ACC112 (cell line): ENCODE results near the gene PRKAR2B.

Source experiments
- H2AFZ ChIP-seq: fragments of 200-600 bp; sonication (generic); one replicate; pipeline ENCODE4 v1.6.0; 2017; ENCODE audit warnings: antibody characterized with exemption, low read length; ENCODE audit not compliant: unreplicated experiment
- H3K27ac ChIP-seq: fragments of 200-600 bp; sonication (generic); 2 replicates; pipeline ENCODE4 v1.5.1; 2014; ENCODE audit warnings: low read depth, mild to moderate bottlenecking, antibody characterized with exemption, low read length, moderate library complexity
- H3K27me3 ChIP-seq: fragments of 200-600 bp; sonication (generic); 2 replicates; pipeline ENCODE4 v1.6.1; 2014; ENCODE audit warnings: mild to moderate bottlenecking, antibody characterized with exemption, low read length, moderate library complexity, mixed read lengths; ENCODE audit not compliant: insufficient read depth
- H3K36me3 ChIP-seq: fragments of 200-600 bp; sonication (generic); 2 replicates; pipeline ENCODE4 v1.6.1; 2016; ENCODE audit warnings: mild to moderate bottlenecking, antibody characterized with exemption, low read length, moderate library complexity, mixed read lengths; ENCODE audit not compliant: insufficient read depth
- H3K4me1 ChIP-seq: fragments of 200-600 bp; sonication (generic); one replicate; pipeline ENCODE4 v1.6.1; 2016; ENCODE audit warnings: low read length, mixed read lengths; ENCODE audit not compliant: insufficient read depth, unreplicated experiment, control insufficient read depth
- H3K4me3 ChIP-seq: fragments of 200-600 bp; sonication (generic); 2 replicates; pipeline ENCODE4 v1.5.1; 2014; ENCODE audit warnings: mild to moderate bottlenecking, low read depth, low read length
- H3K79me2 ChIP-seq: fragments of 200-600 bp; sonication (generic); one replicate; pipeline ENCODE4 v1.6.0; 2016; ENCODE audit warnings: low read length; ENCODE audit not compliant: control insufficient read depth, unreplicated experiment, insufficient read depth

PRKAR2B gene

GRCh38 chr7:107194052-107194451, 149.5 kb downstream of the PRKAR2B start:
- Histone ChIP-seq H3K79me2 (no peaks in the 10 kb centered on the region), H3K27me3 (no peaks in the 10 kb centered on the region), H3K36me3 (peaks cover 20% of the 10 kb centered on the region), H2AFZ (no peak overlapping the region), H3K4me1 (no peaks in the 10 kb centered on the region), H3K27ac (no peak overlapping the region), H3K4me3 (no peak overlapping the region)

GRCh38 chr7:107196834-107197610, 152.5 kb downstream of the PRKAR2B start:
- H3K36me3 ChIP-seq, result peaks cover 28% of the 10 kb centered on the region
- H2AFZ ChIP-seq, result no peak overlapping the region
- H3K4me3 ChIP-seq, result no peak overlapping the region
- H3K4me1 ChIP-seq, result no peaks in the 10 kb centered on the region
- no peak overlapping the region for H3K27ac ChIP-seq
- H3K27me3 ChIP-seq, result no peaks in the 10 kb centered on the region
- H3K79me2 ChIP-seq, result no peaks in the 10 kb centered on the region

- no peaks in the 10 kb centered on the region for H3K27me3 ChIP-seq
- H2AFZ ChIP-seq, result no peak overlapping the region
- no peak overlapping the region for H3K4me3 ChIP-seq
- H3K4me1 ChIP-seq, result no peaks in the 10 kb centered on the region
- H3K79me2 ChIP-seq, result no peaks in the 10 kb centered on the region
- no peak overlapping the region for H3K27ac ChIP-seq
- peaks cover 28% of the 10 kb centered on the region for H3K36me3 ChIP-seq
These were observed 157.4 kb downstream of the PRKAR2B start for GRCh38 chr7:107201795-107202450.

- H3K36me3 ChIP-seq, result peaks cover 25% of the 10 kb centered on the region
These were observed 159.1 kb downstream of the PRKAR2B start for GRCh38 chr7:107203607-107204006.

GRCh38 chr7:107206136-107206535, 161.6 kb downstream of the PRKAR2B start:
- Histone ChIP-seq H3K27me3 (no peaks in the 10 kb centered on the region), H3K79me2 (no peaks in the 10 kb centered on the region), H3K4me1 (no peaks in the 10 kb centered on the region), H3K36me3 (peaks cover 11% of the 10 kb centered on the region), H3K27ac (no peak overlapping the region), H3K4me3 (no peak overlapping the region), H2AFZ (no peak overlapping the region)

More at GRCh38 chr7:107203607-107204006, 159.1 kb downstream of the PRKAR2B start:
- Histone ChIP-seq H3K79me2 (no peaks in the 10 kb centered on the region), H3K27ac (no peak overlapping the region), H3K27me3 (no peaks in the 10 kb centered on the region), H3K4me3 (no peak overlapping the region), H2AFZ (no peak overlapping the region), H3K4me1 (no peaks in the 10 kb centered on the region)

GRCh38 chr7:107206706-107207105, 162.2 kb downstream of the PRKAR2B start:
- Histone ChIP-seq H2AFZ (no peak overlapping the region), H3K27ac (no peak overlapping the region), H3K36me3 (peaks cover 6% of the 10 kb centered on the region; the same call in 1 of the 2 replicates), H3K4me1 (no peaks in the 10 kb centered on the region), H3K27me3 (no peaks in the 10 kb centered on the region), H3K4me3 (no peak overlapping the region), H3K79me2 (no peaks in the 10 kb centered on the region)

GRCh38 chr7:107207459-107207858, 163.0 kb downstream of the PRKAR2B start:
- Histone ChIP-seq H2AFZ (no peak overlapping the region), H3K27me3 (no peaks in the 10 kb centered on the region), H3K4me1 (no peaks in the 10 kb centered on the region), H3K4me3 (no peak overlapping the region), H3K79me2 (no peaks in the 10 kb centered on the region), H3K36me3 (0 out of 2 replicates have a peak, but pooled peaks cover under 1% of the 10 kb centered on the region), H3K27ac (no peak overlapping the region)

- no peaks in the 10 kb centered on the region for H3K36me3 ChIP-seq
- H3K4me3 ChIP-seq, result no peak overlapping the region
These were observed 163.6 kb downstream of the PRKAR2B start for GRCh38 chr7:107208024-107208521.

GRCh38 chr7:107208563-107208962, 164.1 kb downstream of the PRKAR2B start:
- no peak overlapping the region for H3K4me3 ChIP-seq
- H2AFZ ChIP-seq, result no peak overlapping the region
- no peak overlapping the region for H3K27ac ChIP-seq
- H3K79me2 ChIP-seq, result no peaks in the 10 kb centered on the region
- no peaks in the 10 kb centered on the region for H3K4me1 ChIP-seq
- no peaks in the 10 kb centered on the region for H3K36me3 ChIP-seq
- H3K27me3 ChIP-seq, result no peaks in the 10 kb centered on the region

More at GRCh38 chr7:107208024-107208521, 163.6 kb downstream of the PRKAR2B start:
- no peak overlapping the region for H3K27ac ChIP-seq
- no peaks in the 10 kb centered on the region for H3K27me3 ChIP-seq
- H3K79me2 ChIP-seq, result no peaks in the 10 kb centered on the region
- H2AFZ ChIP-seq, result no peak overlapping the region
- H3K4me1 ChIP-seq, result no peaks in the 10 kb centered on the region

GRCh38 chr7:107209565-107209964, 165.1 kb downstream of the PRKAR2B start:
- no peak overlapping the region for H3K27ac ChIP-seq
- no peaks in the 10 kb centered on the region for H3K36me3 ChIP-seq
- no peak overlapping the region for H2AFZ ChIP-seq
- no peaks in the 10 kb centered on the region for H3K27me3 ChIP-seq
- H3K4me3 ChIP-seq, result no peak overlapping the region
- H3K79me2 ChIP-seq, result no peaks in the 10 kb centered on the region
- H3K4me1 ChIP-seq, result no peaks in the 10 kb centered on the region

GRCh38 chr7:107210400-107210799, 165.9 kb downstream of the PRKAR2B start:
- H2AFZ ChIP-seq, result no peak overlapping the region
- no peaks in the 10 kb centered on the region for H3K4me1 ChIP-seq
- no peaks in the 10 kb centered on the region for H3K36me3 ChIP-seq
- H3K4me3 ChIP-seq, result no peak overlapping the region
- no peaks in the 10 kb centered on the region for H3K27me3 ChIP-seq
- H3K79me2 ChIP-seq, result no peaks in the 10 kb centered on the region
- no peak overlapping the region for H3K27ac ChIP-seq
